K562 (cell line): Measurements from ENCODE around the gene PGLYRP1. TPM values are rescaled to one million over a fixed set of nuclear protein-coding genes. Genes with fewer than 3 reads are reported as not detected.

Experiments
- CLOCK ChIP-seq: fragments of 250-450 bp; sonication (Bioruptor Pico); IDR thresholded peaks from 2 replicates; pipeline ENCODE4 v1.4.0; 2020; ENCODE audit warnings: mild to moderate bottlenecking, moderate library complexity, borderline replicate concordance
- KAT8 ChIP-seq: fragments of 450-650 bp; IDR thresholded peaks from 2 replicates; pipeline ENCODE4 v1.6.1; 2016; ENCODE audit warnings: low read depth, mild to moderate bottlenecking
- POLR2B ChIP-seq: fragments of 450-650 bp; IDR thresholded peaks from 2 replicates; pipeline ENCODE4 v1.6.1; 2018; ENCODE audit warnings: low read depth; ENCODE audit not compliant: partially characterized antibody
- SAP30 ChIP-seq: fragments of 200-600 bp; sonication (generic); IDR thresholded peaks from 2 replicates; pipeline ENCODE4 v1.6.1; 2012; ENCODE audit warnings: borderline replicate concordance, low read depth, mild to moderate bottlenecking, moderate library complexity, low read length, control low read depth, inconsistent platforms; ENCODE audit not compliant: insufficient read depth, poor library complexity, severe bottlenecking
- SRSF9 ChIP-seq: fragments of 200-400 bp; formaldehyde crosslinking; IDR thresholded peaks from 2 replicates; pipeline ENCODE4 v1.6.1; 2017; ENCODE audit warnings: low read depth, low read length, borderline replicate concordance
- TCFL5 ChIP-seq: fragments of 250-450 bp; sonication (Bioruptor Pico); conservative IDR thresholded peaks from 2 replicates; pipeline ENCODE4 v1.6.1; 2021; ENCODE audit warnings: mild to moderate bottlenecking, moderate library complexity, matching md5 sums
- USF2 ChIP-seq: sonication (generic); formaldehyde crosslinking; IDR thresholded peaks from 2 replicates; pipeline ENCODE4 v1.5.0; 2020; ENCODE audit warnings: missing genetic modification reagents
- WHSC1 ChIP-seq: IDR thresholded peaks from one replicate; pipeline ENCODE4 v1.6.1; 2012; ENCODE audit warnings: low read length, control low read depth, inconsistent platforms
- ZNF184 ChIP-seq: sonication (generic); formaldehyde crosslinking; IDR thresholded peaks from 2 replicates; pipeline ENCODE4 v1.5.0; 2020; ENCODE audit warnings: missing genetic modification reagents
- ZNF695 ChIP-seq: fragments of 450-650 bp; formaldehyde crosslinking; IDR thresholded peaks from 2 replicates; pipeline ENCODE4 v1.4.0; 2020; ENCODE audit warnings: mild to moderate bottlenecking, moderate library complexity
- ZNF764 ChIP-seq: fragments of 250-450 bp; sonication (Bioruptor Pico); IDR thresholded peaks from 2 replicates; pipeline ENCODE4 v1.4.0; 2020; ENCODE audit warnings: low read depth, mild to moderate bottlenecking, moderate library complexity
- polyA plus RNA-seq, 8 experiments: library from polyadenylated mRNA; depleted of rRNA in 4 of 8; stranded (reverse) in 5 of 8; unstranded in 3 of 8; fragments of >200 nt; fragmentation: Nextera tagmentation in 2 of 8; fragmentation: Illumina TruSeq in 1 of 8; extraction: Ambion mirVana in 2 of 8; extraction: Trizol in 1 of 8; gene quantifications; 2 replicates each; pipeline versions ENCODE4 v1.2.1 to v1.2.3, GENCODE V29; 2011 to 2014; ENCODE audit warnings: inconsistent platforms in 1 of 8, missing spikeins in 1 of 8
- total RNA-seq, 7 experiments: library from RNA; depleted of rRNA in 6 of 7; stranded (reverse); fragments of >200 nt in 6 of 7; fragmentation: Illumina TruSeq in 2 of 7; extraction: Trizol in 2 of 7; gene quantifications; 2 replicates each; pipeline versions ENCODE4 v1.2.1 to v1.2.3, GENCODE V29; 2011 to 2021; ENCODE audit warnings: low replicate concordance in 1 of 7
- TF ChIP-seq, protein P1 (sequence below): fragments of 450-650 bp; conservative IDR thresholded peaks from 2 replicates; pipeline ENCODE4 v1.6.1; 2016; ENCODE audit warnings: missing genetic modification characterization, low read depth, mild to moderate bottlenecking, missing compliant biosample characterization, moderate library complexity
- TF ChIP-seq, protein P2 (sequence below): fragments of 250-450 bp; sonication (Bioruptor Pico); IDR thresholded peaks from 2 replicates; pipeline ENCODE4 v1.5.0; 2021; ENCODE audit warnings: mild to moderate bottlenecking, moderate library complexity
- TF ChIP-seq, protein P3 (sequence below), 2 experiments: fragments of 450-650 bp in 1 of 2; sonication (generic) in 1 of 2; formaldehyde crosslinking in 1 of 2; IDR thresholded peaks in 1 of 2; conservative IDR thresholded peaks in 1 of 2; 2 replicates each; pipeline versions ENCODE4 v1.6.1 to v1.8.1; 2016 to 2023; ENCODE audit warnings: mild to moderate bottlenecking in 2 of 2, moderate library complexity in 2 of 2, inconsistent platforms in 1 of 2, missing genetic modification reagents in 1 of 2

Gene PGLYRP1
- total and polyA plus RNA-seq, 9 of the 15 experiments (the other 6 are each of a cell fraction or from before 2014, with no cell fraction given) = not detected

DNA sequence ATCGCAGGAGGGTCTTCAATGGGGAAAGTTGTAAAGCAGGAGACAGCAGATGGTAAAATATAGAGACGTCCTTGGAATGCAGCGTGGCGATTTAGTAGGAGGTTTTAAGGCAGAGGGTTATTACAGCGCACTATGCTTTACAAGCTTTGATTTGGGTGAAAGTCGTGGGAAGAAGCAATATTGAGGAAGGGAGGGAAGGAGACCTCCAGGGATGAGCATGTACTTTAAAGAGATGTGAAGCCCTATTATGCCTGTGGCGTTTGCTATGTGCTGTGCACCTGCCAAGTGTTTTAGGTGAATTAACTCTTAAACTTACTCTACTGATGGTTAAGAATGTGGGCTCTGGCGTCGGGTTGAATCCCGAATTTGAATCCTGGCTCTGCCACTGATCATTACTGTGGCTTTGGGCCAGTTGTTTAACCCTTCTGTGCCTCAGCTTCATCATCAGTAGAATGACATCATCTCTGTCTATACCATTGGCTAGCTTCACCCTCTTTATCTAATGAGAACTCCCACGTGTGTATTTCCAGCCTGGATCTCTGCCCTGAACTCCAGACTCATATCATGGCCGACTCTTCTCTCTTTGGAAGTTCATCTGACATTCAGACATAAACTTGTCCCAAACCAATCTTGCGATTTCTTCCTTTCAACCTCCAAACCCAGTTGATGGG, 27.0 kb downstream of the PGLYRP1 start (continued):
- TF ChIP-seq SRSF9 (no peak), TCFL5 (CRISPR knock-in tag) (no peak), ZNF184 (no peak), ZNF695 (CRISPR knock-in tag) (no peak), SAP30 (peak; percentile 24), ZNF764 (CRISPR knock-in tag) (no peak), WHSC1 (no peak), KAT8 (no peak), USF2 (no peak), POLR2B (peak; percentile 1), CLOCK (CRISPR knock-in tag) (no peak)
- TF ChIP-seq, protein P1, sequence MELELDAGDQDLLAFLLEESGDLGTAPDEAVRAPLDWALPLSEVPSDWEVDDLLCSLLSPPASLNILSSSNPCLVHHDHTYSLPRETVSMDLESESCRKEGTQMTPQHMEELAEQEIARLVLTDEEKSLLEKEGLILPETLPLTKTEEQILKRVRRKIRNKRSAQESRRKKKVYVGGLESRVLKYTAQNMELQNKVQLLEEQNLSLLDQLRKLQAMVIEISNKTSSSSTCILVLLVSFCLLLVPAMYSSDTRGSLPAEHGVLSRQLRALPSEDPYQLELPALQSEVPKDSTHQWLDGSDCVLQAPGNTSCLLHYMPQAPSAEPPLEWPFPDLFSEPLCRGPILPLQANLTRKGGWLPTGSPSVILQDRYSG (tag) = no peak
- TF ChIP-seq, protein P2, sequence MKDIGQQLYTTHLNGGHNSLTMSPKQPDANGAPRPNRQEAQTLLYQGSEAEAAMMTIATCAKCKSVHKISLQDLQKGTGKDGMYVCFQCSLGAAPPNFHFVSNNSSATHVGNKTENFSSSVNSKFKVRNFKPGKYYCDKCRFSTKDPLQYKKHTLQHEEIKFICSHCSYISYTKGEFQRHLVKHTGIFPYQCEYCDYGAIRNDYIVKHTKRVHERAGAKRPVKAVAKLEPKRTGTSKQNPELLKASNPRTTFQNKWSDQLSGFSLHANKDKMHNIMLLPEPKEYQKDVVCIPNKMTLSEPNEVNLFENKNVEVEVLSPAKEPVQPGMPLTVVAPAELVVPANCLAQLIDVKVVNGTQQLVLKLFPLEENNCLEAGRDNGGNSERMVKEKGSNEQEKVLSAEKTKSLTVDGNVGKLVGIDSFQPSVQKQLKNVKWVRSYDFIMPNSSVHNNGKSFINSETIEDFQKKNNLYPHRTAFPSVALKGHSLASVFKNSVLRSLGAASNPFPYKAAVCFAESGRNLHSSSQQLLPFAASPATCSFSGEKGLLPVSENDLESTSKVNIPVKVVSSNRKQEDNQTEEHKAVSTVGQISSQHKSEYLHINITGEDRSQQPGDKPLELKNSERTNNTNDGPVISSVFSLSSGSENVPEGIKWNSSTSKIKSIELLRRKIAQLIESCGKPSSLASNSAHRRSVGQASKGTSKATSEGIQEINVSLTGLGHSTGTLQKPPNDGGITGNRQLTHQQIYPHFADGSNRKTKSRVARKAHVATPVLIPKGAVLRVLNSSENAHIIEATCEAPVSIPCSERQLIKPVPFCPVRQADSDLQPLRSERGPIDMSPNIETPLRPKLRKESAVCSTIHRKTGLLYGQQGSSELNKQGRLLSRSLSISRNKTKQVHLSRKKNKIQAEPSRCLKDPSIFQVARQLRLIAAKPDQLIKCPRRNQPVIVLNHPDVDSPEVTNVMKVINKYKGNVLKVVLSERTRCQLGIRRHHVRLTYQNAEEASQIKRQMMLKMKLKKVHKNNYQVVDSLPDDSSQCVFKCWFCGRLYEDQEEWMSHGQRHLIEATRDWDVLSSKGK (CRISPR knock-in tag) = no peak
- TF ChIP-seq, protein P3, sequence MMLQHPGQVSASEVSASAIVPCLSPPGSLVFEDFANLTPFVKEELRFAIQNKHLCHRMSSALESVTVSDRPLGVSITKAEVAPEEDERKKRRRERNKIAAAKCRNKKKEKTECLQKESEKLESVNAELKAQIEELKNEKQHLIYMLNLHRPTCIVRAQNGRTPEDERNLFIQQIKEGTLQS (IDR thresholded peaks at IDR 0.05) = peak; percentile 93
- TF ChIP-seq, protein P3 (CRISPR knock-in tag; conservative IDR thresholded peaks at IDR 0.05) = no peak
